Mammary epithelial cell (primary cell): ENCODE results near the gene AKAP6.

Source experiments
- CTCF ChIP-seq, 2 donors: IDR thresholded peaks in 1 of 2; conservative IDR thresholded peaks in 1 of 2; 2 replicates each; pipeline ENCODE4 v1.5.1; 2011 to 2012; ENCODE audit warnings: inconsistent platforms in 2 of 2, low read length in 2 of 2, mild to moderate bottlenecking in 2 of 2, control low read depth in 1 of 2, low read depth in 1 of 2; ENCODE audit not compliant: insufficient read depth in 1 of 2; ENCODE audit errors: extremely low read depth in 1 of 2
- EZH2 ChIP-seq: IDR thresholded peaks from 2 replicates; pipeline ENCODE4 v1.6.1; 2012; ENCODE audit warnings: low read length, inconsistent platforms, borderline replicate concordance

GRCh38 chr14:32597771-32598170, 268.7 kb downstream of the AKAP6 start:
- TF ChIP-seq CTCF (conservative IDR thresholded peaks at IDR 0.05 in 1 of 2, IDR thresholded peaks at IDR 0.05 in 1 of 2; ENCODE audit: extremely low read depth in 1 of 2, insufficient read depth in 1 of 2, low read depth in 1 of 2, low read length in 2 of 2) (no peak), EZH2 (no peak)
